H1 (cell line): ENCODE results near the gene FAM98A. TPM values are rescaled to one million over a fixed set of nuclear protein-coding genes. Genes with fewer than 3 reads are reported as not detected.

Experiments used
- CTCF ChIA-PET: fragments of 300-600 bp; sonication (Branson Sonifier 250); formaldehyde crosslinking; loops from one replicate; lab custom pipeline; 2021; ENCODE audit not compliant: partially characterized antibody; lab: Charles Lee
- POLR2A ChIA-PET: fragments of 300-600 bp; sonication (Branson Sonifier 250); formaldehyde crosslinking; loops from one replicate; lab custom pipeline; 2021; ENCODE audit warnings: inconsistent platforms; ENCODE audit not compliant: partially characterized antibody; lab: Charles Lee
- DNase-seq, 2 experiments: peaks; one replicate each; pipeline versions ENCODE4 v3.0.0 to v3.0.0-alpha.2; 2010 to 2022; ENCODE audit warnings: low spot score in 2 of 2, low read depth in 1 of 2, mixed read lengths in 1 of 2
- FAIRE-seq: peaks from 2 replicates; lab custom pipeline; 2011; peaks lifted over from hg19 to GRCh38; lab: Jason Lieb, UNC
- H2AFZ ChIP-seq: 2 replicates; pipeline ENCODE4 v1.8.1; 2012; ENCODE audit warnings: low read length, inconsistent platforms
- H2AK5ac ChIP-seq: 2 replicates; pipeline ENCODE4 v1.6.1; 2013; ENCODE audit warnings: low read depth, low read length
- H2BK120ac ChIP-seq: replicated peaks from 2 replicates; pipeline ENCODE3; 2013; ENCODE audit warnings: low read depth, low read length, inconsistent platforms
- H2BK12ac ChIP-seq: 2 replicates; pipeline ENCODE4 v1.6.1; 2013; ENCODE audit warnings: low read depth, low read length
- H2BK15ac ChIP-seq: 2 replicates; pipeline ENCODE4 v1.6.1; 2013; ENCODE audit warnings: low read length
- H2BK20ac ChIP-seq: 2 replicates; pipeline ENCODE4 v1.6.1; 2013; ENCODE audit warnings: low read length
- H2BK5ac ChIP-seq: 2 replicates; pipeline ENCODE4 v1.6.1; 2013; ENCODE audit warnings: low read depth, low read length
- H3K14ac ChIP-seq: 2 replicates; pipeline ENCODE4 v1.6.1; 2013; ENCODE audit warnings: inconsistent platforms; ENCODE audit not compliant: insufficient read length
- H3K18ac ChIP-seq: 2 replicates; pipeline ENCODE4 v1.6.1; 2013; ENCODE audit warnings: low read length; ENCODE audit errors: extremely low read depth
- H3K23ac ChIP-seq: 2 replicates; pipeline ENCODE4 v1.6.1; 2013; ENCODE audit warnings: inconsistent platforms; ENCODE audit not compliant: insufficient read length
- H3K23me2 ChIP-seq: 2 replicates; pipeline ENCODE4 v1.6.1; 2013; ENCODE audit warnings: low read depth, low read length
- H3K27ac ChIP-seq: 2 replicates; pipeline ENCODE4 v1.6.1; 2011; ENCODE audit warnings: low read depth, low read length, inconsistent platforms
- H3K27me3 ChIP-seq, 4 experiments: replicated peaks in 1 of 4; 1 replicate in 1 of 4; 2 replicates in 3 of 4; pipeline versions ENCODE4 v1.6.1 to v1.8.1; 2011 to 2013; ENCODE audit warnings: low read length in 3 of 4, mild to moderate bottlenecking in 3 of 4, inconsistent platforms in 2 of 4, mixed read lengths in 2 of 4, moderate library complexity in 1 of 4; ENCODE audit not compliant: control insufficient read depth in 3 of 4, insufficient read depth in 3 of 4; ENCODE audit errors: extremely low read depth in 1 of 4
- H3K36me3 ChIP-seq, 4 experiments: 2 replicates each; pipeline versions ENCODE4 v1.6.1 to v1.8.1; 2011 to 2013; ENCODE audit warnings: mild to moderate bottlenecking in 4 of 4, low read length in 3 of 4, moderate library complexity in 2 of 4, control low read depth in 1 of 4, inconsistent platforms in 1 of 4; ENCODE audit not compliant: insufficient read depth in 4 of 4, control insufficient read depth in 2 of 4
- H3K4ac ChIP-seq: replicated peaks from 2 replicates; pipeline ENCODE3; 2013; ENCODE audit warnings: low read length, low read depth, mixed read lengths, inconsistent platforms; ENCODE audit not compliant: insufficient read length
- H3K4me1 ChIP-seq, 4 experiments: replicated peaks in 1 of 4; 1 replicate in 1 of 4; 2 replicates in 3 of 4; pipeline versions ENCODE4 v1.6.1 to v1.8.1; 2011 to 2013; ENCODE audit warnings: low read length in 3 of 4, inconsistent platforms in 2 of 4, mixed read lengths in 1 of 4; ENCODE audit not compliant: insufficient read depth in 4 of 4, control insufficient read depth in 3 of 4
- H3K4me2 ChIP-seq, 2 experiments: 2 replicates each; pipeline versions ENCODE4 v1.6.1 to v1.8.1; 2011 to 2013; ENCODE audit warnings: low read depth in 2 of 2, low read length in 2 of 2, control low read depth in 1 of 2, inconsistent platforms in 1 of 2, mild to moderate bottlenecking in 1 of 2; ENCODE audit not compliant: insufficient read depth in 1 of 2
- H3K4me3 ChIP-seq, 4 experiments: fragments of 200-600, 300-600 bp in 1 of 4; sonication (generic), shearing (Covaris generic), sonication (Bioruptor Twin) in 1 of 4; 2 replicates each; pipeline versions ENCODE4 v1.5.1 to v1.8.1; 2011 to 2016; ENCODE audit warnings: low read length in 4 of 4, low read depth in 3 of 4, control low read depth in 2 of 4, inconsistent platforms in 2 of 4, mild to moderate bottlenecking in 2 of 4, mixed read lengths in 1 of 4, moderate library complexity in 1 of 4; ENCODE audit not compliant: insufficient read depth in 2 of 4; ENCODE audit errors: extremely low read depth in 1 of 4
- H3K56ac ChIP-seq: replicated peaks from 2 replicates; pipeline ENCODE3; 2013; ENCODE audit warnings: low read depth, mild to moderate bottlenecking, mixed read lengths, low read length, inconsistent platforms; ENCODE audit not compliant: insufficient read length
- H3K79me1 ChIP-seq: 2 replicates; pipeline ENCODE4 v1.6.1; 2013; ENCODE audit warnings: low read depth, low read length, control low read depth
- H3K79me2 ChIP-seq, 2 experiments: 2 replicates each; pipeline versions ENCODE4 v1.6.1 to v1.8.1; 2012 to 2013; ENCODE audit warnings: low read length in 2 of 2, mild to moderate bottlenecking in 2 of 2, inconsistent platforms in 1 of 2; ENCODE audit not compliant: insufficient read depth in 2 of 2, control insufficient read depth in 1 of 2
- H3K9ac ChIP-seq, 4 experiments: replicated peaks in 1 of 4; 1 replicate in 1 of 4; 2 replicates in 3 of 4; pipeline versions ENCODE4 v1.6.1 to v1.8.1; 2011 to 2013; ENCODE audit warnings: low read depth in 3 of 4, low read length in 3 of 4, control low read depth in 2 of 4, mild to moderate bottlenecking in 2 of 4, moderate library complexity in 2 of 4, inconsistent platforms in 1 of 4; ENCODE audit errors: extremely low read depth in 1 of 4
- H3K9me3 ChIP-seq, 2 experiments: 2 replicates each; pipeline versions ENCODE4 v1.6.1 to v1.8.1; 2012 to 2013; ENCODE audit warnings: mild to moderate bottlenecking in 2 of 2, moderate library complexity in 2 of 2, control low read depth in 1 of 2, inconsistent platforms in 1 of 2, low read depth in 1 of 2, low read length in 1 of 2, mixed read lengths in 1 of 2; ENCODE audit not compliant: insufficient read depth in 2 of 2
- H4K20me1 ChIP-seq, 2 experiments: replicated peaks in 1 of 2; 2 replicates each; pipeline versions ENCODE3 to v1.8.1; 2011 to 2013; ENCODE audit warnings: inconsistent platforms in 2 of 2, low read length in 2 of 2, mild to moderate bottlenecking in 1 of 2; ENCODE audit not compliant: insufficient read depth in 2 of 2, control insufficient read depth in 1 of 2
- H4K5ac ChIP-seq: 2 replicates; pipeline ENCODE4 v1.6.1; 2013; ENCODE audit warnings: low read length, low read depth, mixed read lengths, inconsistent platforms; ENCODE audit not compliant: insufficient read length
- H4K8ac ChIP-seq: 2 replicates; pipeline ENCODE4 v1.8.0; 2013; ENCODE audit warnings: mild to moderate bottlenecking, moderate library complexity, low read length, inconsistent platforms; ENCODE audit not compliant: insufficient read depth; ENCODE audit errors: extremely low read depth
- H4K91ac ChIP-seq: replicated peaks from 2 replicates; pipeline ENCODE3; 2013; ENCODE audit warnings: low read length, mixed read lengths, inconsistent platforms; ENCODE audit not compliant: insufficient read length
- CBX5 ChIP-seq: fragments of 300-800, 300-1000 bp; sonication (generic); IDR thresholded peaks from 2 replicates; pipeline ENCODE4 v1.7.1; 2016; ENCODE audit warnings: antibody characterized with exemption, low read length, low read depth
- CBX8 ChIP-seq: fragments of 300-800, 300-1000 bp; sonication (generic); IDR thresholded peaks from 2 replicates; pipeline ENCODE4 v1.7.1; 2016; ENCODE audit warnings: low read depth, low read length, borderline replicate concordance
- CTBP2 ChIP-seq: IDR thresholded peaks from 2 replicates; pipeline ENCODE4 v1.7.0; 2011; ENCODE audit warnings: borderline replicate concordance, mild to moderate bottlenecking, moderate library complexity, mixed read lengths, low read length; ENCODE audit not compliant: insufficient read depth, insufficient read length
- E2F6 ChIP-seq: IDR thresholded peaks from 2 replicates; pipeline ENCODE4 v1.6.1; 2012; ENCODE audit warnings: inconsistent platforms
- EGR1 ChIP-seq: IDR thresholded peaks from 2 replicates; pipeline ENCODE4 v1.6.1; 2011; ENCODE audit warnings: low read depth, low read length, borderline replicate concordance
- JUND ChIP-seq: IDR thresholded peaks from 2 replicates; pipeline ENCODE4 v1.6.1; 2011; ENCODE audit warnings: mild to moderate bottlenecking, improper control_type of control experiment, low read length
- KDM1A ChIP-seq: fragments of 200-600, 300-600 bp; sonication (generic); IDR thresholded peaks from 2 replicates; pipeline ENCODE4 v1.7.1; 2016; ENCODE audit warnings: mild to moderate bottlenecking, low read length, borderline replicate concordance
- POLR2AphosphoS5 ChIP-seq: IDR thresholded peaks from 2 replicates; pipeline ENCODE4 v1.6.1; 2011; ENCODE audit warnings: low read depth, low read length
- RFX5 ChIP-seq: IDR thresholded peaks from 2 replicates; pipeline ENCODE4 v1.6.1; 2011; ENCODE audit warnings: low read depth, low read length, improper control_type of control experiment, borderline replicate concordance
- SIX5 ChIP-seq: IDR thresholded peaks from 2 replicates; pipeline ENCODE4 v1.6.1; 2011; ENCODE audit warnings: mild to moderate bottlenecking, low read depth, low read length
- SP2 ChIP-seq: IDR thresholded peaks from 2 replicates; pipeline ENCODE4 v1.6.1; 2012; ENCODE audit warnings: mild to moderate bottlenecking, low read length, inconsistent platforms
- SP4 ChIP-seq: IDR thresholded peaks from 2 replicates; pipeline ENCODE4 v1.6.1; 2012; ENCODE audit warnings: low read length, inconsistent platforms
- SRF ChIP-seq: IDR thresholded peaks from 2 replicates; pipeline ENCODE4 v1.6.1; 2011; ENCODE audit warnings: mild to moderate bottlenecking, low read depth, low read length, moderate library complexity
- TAF7 ChIP-seq: optimal IDR thresholded peaks from 2 replicates; pipeline ENCODE3; 2011; ENCODE audit warnings: low read depth, mild to moderate bottlenecking, inconsistent platforms, low read length, moderate library complexity, borderline replicate concordance
- YY1 ChIP-seq: IDR thresholded peaks from 2 replicates; pipeline ENCODE4 v1.6.1; 2011; ENCODE audit warnings: low read depth, mild to moderate bottlenecking, low read length
- WGBS, 2 experiments: shearing (Covaris generic) in 1 of 2; methylation state at CpG; one replicate each; pipeline versions ENCODE4 v1.1.6 to v1.1.7; 2013 to 2015; ENCODE audit warnings: low lambda C conversion rate in 2 of 2, mixed read lengths in 2 of 2, inconsistent platforms in 1 of 2, low coverage in 1 of 2, missing lambda C conversion rate in 1 of 2; ENCODE audit not compliant: insufficient replicate concordance in 2 of 2, insufficient coverage in 1 of 2, insufficient read length in 1 of 2; ENCODE audit errors: extremely low coverage in 1 of 2, missing lambda C conversion rate in 1 of 2; 5-methylcytosine and 5-hydroxymethylcytosine counted together
- polyA plus RNA-seq, 7 experiments: library from polyadenylated mRNA; depleted of rRNA in 3 of 7; stranded (reverse) in 5 of 7; unstranded in 2 of 7; fragments of >200 nt in 5 of 7; fragments of 200-250 nt in 2 of 7; gene quantifications; 1 replicate in 5 of 7; 2 replicates in 1 of 7; 4 replicates in 1 of 7; pipeline versions ENCODE4 v1.2.1 to v1.2.3, GENCODE V29; 2011 to 2013; ENCODE audit warnings: missing spikeins in 2 of 7, mixed read lengths in 2 of 7
- total RNA-seq: library from RNA; stranded (reverse); fragmentation: NEBNext Ultra II Directional; extraction: Animal tissue kit (Norgen Biotek cat#: 25700); gene quantifications from 2 replicates; pipeline ENCODE4 v1.2.1, GENCODE V29; 2021

Gene FAM98A
- total and polyA plus RNA-seq, 2 of the 8 experiments (the other 6 are each of a cell fraction or from before 2014, with no cell fraction given) = 53.2 to 103 TPM

GRCh38 chr2:33644215-33644614, 45.1 kb upstream of the FAM98A start:
- H3K27me3 ChIP-seq = no peaks in the 10 kb centered on the region
- H3K4me1 ChIP-seq = no peaks in the 10 kb centered on the region
- H4K20me1 ChIP-seq = no peaks in the 10 kb centered on the region
- no peak overlapping the region for H3K23ac ChIP-seq
- H3K4ac ChIP-seq = no peak overlapping the region
- no peak for DNase-seq
- H2BK20ac ChIP-seq = no peak overlapping the region
- no peak overlapping the region for H3K4me2 ChIP-seq
- WGBS, 2 experiments = 91% methylated on average over 2 of the region's 2 CpGs; no CpG with 5 or more reads in 1 of the 2 experiments
- H2AFZ ChIP-seq = no peak overlapping the region
- H4K91ac ChIP-seq = no peak overlapping the region
- H4K5ac ChIP-seq = no peak overlapping the region
- no peak overlapping the region for H4K8ac ChIP-seq
- H3K56ac ChIP-seq = no peak overlapping the region
- H3K27ac ChIP-seq = no peak overlapping the region
- H2BK5ac ChIP-seq = no peak overlapping the region
- H2BK120ac ChIP-seq = no peak overlapping the region
- peaks cover 0 to 4% (median 2%) of the 10 kb centered on the region in 4 experiments; a peak in 2 of 8 replicates for H3K36me3 ChIP-seq
- H3K9ac ChIP-seq = no peak overlapping the region
- H3K79me1 ChIP-seq = no peaks in the 10 kb centered on the region
- no peak overlapping the region for H2AK5ac ChIP-seq
- no peak overlapping the region for H3K18ac ChIP-seq
- peaks cover 0 to 3% of the 10 kb centered on the region in 2 experiments; a peak in 1 of 4 replicates for H3K9me3 ChIP-seq
- no peaks in the 10 kb centered on the region for H3K23me2 ChIP-seq
- H2BK12ac ChIP-seq = no peak overlapping the region
- H3K4me3 ChIP-seq = no peak overlapping the region
- no peak overlapping the region for H2BK15ac ChIP-seq
- no peak for FAIRE-seq
- H3K14ac ChIP-seq = no peak overlapping the region
- no peaks in the 10 kb centered on the region for H3K79me2 ChIP-seq
- ChIA-PET CTCF (no interaction called here), POLR2A (no interaction called here)
- TF ChIP-seq RFX5 = no peak
- no peak for TF ChIP-seq TAF7
- TF ChIP-seq SP4 = no peak
- TF ChIP-seq CBX8 = no peak
- no peak for TF ChIP-seq CBX5
- no peak for TF ChIP-seq E2F6
- no peak for TF ChIP-seq SRF
- no peak for TF ChIP-seq YY1
- TF ChIP-seq KDM1A = no peak
- no peak for TF ChIP-seq JUND
- no peak for TF ChIP-seq SP2
- TF ChIP-seq POLR2AphosphoS5 = no peak
- no peak for TF ChIP-seq SIX5
- TF ChIP-seq CTBP2 = no peak
- no peak for TF ChIP-seq EGR1
